ENCODE data around the gene POR.

POR gene

GRCh38 chr7:75953431-75953830 is 38.5 kb downstream of the POR start:
- no peak for TF ChIP-seq CTCF (conservative IDR thresholded peaks at IDR 0.05; ENCODE audit: control insufficient read depth, insufficient read depth, low read depth, low read length)
- H3K4me3 ChIP-seq (ENCODE audit: control insufficient read depth, low read depth, low read length) = no peak overlapping the region
- DNase-seq (ENCODE audit: low read depth) = no peak

- no peak for DNase-seq (ENCODE audit: low read depth)
- no peak for TF ChIP-seq CTCF (conservative IDR thresholded peaks at IDR 0.05; ENCODE audit: control insufficient read depth, insufficient read depth, low read depth, low read length)
- H3K4me3 ChIP-seq (ENCODE audit: control insufficient read depth, low read depth, low read length) = no peak overlapping the region
These were observed 39.0 kb downstream of the POR start for GRCh38 chr7:75953931-75954330.

- H3K4me3 ChIP-seq (ENCODE audit: control insufficient read depth, low read depth, low read length) = no peak overlapping the region
- no peak for TF ChIP-seq CTCF (conservative IDR thresholded peaks at IDR 0.05; ENCODE audit: control insufficient read depth, insufficient read depth, low read depth, low read length)
- DNase-seq (ENCODE audit: low read depth) = no peak
These were observed 40.5 kb downstream of the POR start for GRCh38 chr7:75955331-75955955.

GRCh38 chr7:75957021-75957736 is 42.2 kb downstream of the POR start:
- no peak for TF ChIP-seq CTCF (conservative IDR thresholded peaks at IDR 0.05; ENCODE audit: control insufficient read depth, insufficient read depth, low read depth, low read length)
- H3K4me3 ChIP-seq (ENCODE audit: control insufficient read depth, low read depth, low read length) = no peak overlapping the region
- no peak for DNase-seq (ENCODE audit: low read depth)

- H3K4me3 ChIP-seq (ENCODE audit: control insufficient read depth, low read depth, low read length) = no peak overlapping the region
- TF ChIP-seq CTCF (conservative IDR thresholded peaks at IDR 0.05; ENCODE audit: control insufficient read depth, insufficient read depth, low read depth, low read length) = no peak
- no peak for DNase-seq (ENCODE audit: low read depth)
These were observed 44.0 kb downstream of the POR start for GRCh38 chr7:75958802-75959543.

GRCh38 chr7:75960372-75960771 is 45.4 kb downstream of the POR start:
- no peak for TF ChIP-seq CTCF (conservative IDR thresholded peaks at IDR 0.05; ENCODE audit: control insufficient read depth, insufficient read depth, low read depth, low read length)
- H3K4me3 ChIP-seq (ENCODE audit: control insufficient read depth, low read depth, low read length) = no peak overlapping the region
- no peak for DNase-seq (ENCODE audit: low read depth)

Measured in fibroblast of mammary gland (primary cell).